GM18511 (cell line): ENCODE results near the gene LRMDA.
"Not testable (repeated sequence)": the region's sequence is repeated elsewhere in the genome, so short reads cannot be mapped to it uniquely, and the experiment has no call there.

ENCODE experiments used
- ATAC-seq: cut with Tn5 transposase; IDR thresholded peaks from one replicate; pipeline ENCODE4 v1.9.1; 2021; ENCODE audit warnings: mild to moderate bottlenecking, moderate library complexity; ENCODE audit not compliant: unreplicated experiment

The LRMDA gene

GRCh38 chr10:75730847-75731246 is 299.4 kb downstream of the LRMDA start:
- no peak for ATAC-seq

- ATAC-seq, result no peak
Measured at GRCh38 chr10:75733135-75733890, 301.9 kb downstream of the LRMDA start.

- ATAC-seq, result no peak
Measured at GRCh38 chr10:75736151-75736640, 304.8 kb downstream of the LRMDA start.

- ATAC-seq, result no peak
Measured at GRCh38 chr10:75736889-75737579, 305.6 kb downstream of the LRMDA start.

- ATAC-seq, result no peak
Measured at GRCh38 chr10:75737580-75737949, 306.1 kb downstream of the LRMDA start.

GRCh38 chr10:75738924-75739323 is 307.5 kb downstream of the LRMDA start:
- no peak for ATAC-seq

GRCh38 chr10:75739414-75740143 is 308.2 kb downstream of the LRMDA start:
- no peak for ATAC-seq

GRCh38 chr10:75740541-75740940 is 309.1 kb downstream of the LRMDA start:
- ATAC-seq, result no peak

GRCh38 chr10:75742355-75742754 is 310.9 kb downstream of the LRMDA start:
- no peak for ATAC-seq

GRCh38 chr10:75743291-75743778 is 311.9 kb downstream of the LRMDA start:
- no peak for ATAC-seq

- ATAC-seq, result no peak
Measured at GRCh38 chr10:75744261-75744660, 312.8 kb downstream of the LRMDA start.

- ATAC-seq, result no peak
Measured at GRCh38 chr10:75746356-75746755, 314.9 kb downstream of the LRMDA start.

- ATAC-seq, result not testable (repeated sequence)
Measured at GRCh38 chr10:75750093-75750875, 318.9 kb downstream of the LRMDA start.

GRCh38 chr10:75751232-75751631 is 319.8 kb downstream of the LRMDA start:
- ATAC-seq, result no peak

- no peak for ATAC-seq
Measured at GRCh38 chr10:75753621-75754020, 322.2 kb downstream of the LRMDA start.

- ATAC-seq, result no peak
Measured at GRCh38 chr10:75754096-75754831, 322.8 kb downstream of the LRMDA start.

- no peak for ATAC-seq
Measured at GRCh38 chr10:75755528-75755927, 324.1 kb downstream of the LRMDA start.

- no peak for ATAC-seq
Measured at GRCh38 chr10:75761289-75761688, 329.9 kb downstream of the LRMDA start.

- no peak for ATAC-seq
Measured at GRCh38 chr10:75762431-75762802, 331.0 kb downstream of the LRMDA start.

- no peak for ATAC-seq
Measured at GRCh38 chr10:75763652-75764051, 332.2 kb downstream of the LRMDA start.
